K562 (cell line): Measurements from ENCODE around the gene IL10RB. TPM values are rescaled to one million over a fixed set of nuclear protein-coding genes. Genes with fewer than 3 reads are reported as not detected.

Experiments
- ATAC-seq: fragments of 200-7000 bp; cut with Tn5 transposase; 3 replicates; pipeline ENCODE4 v1.9.1; 2020; ENCODE audit warnings: moderate library complexity
- BruUV-seq: library from RNA; stranded (reverse); fragments of 400-500 nt; replicated peaks from 2 replicates; lab custom pipeline; 2021; lab: Mats Ljungman, UMichigan
- CTCF ChIA-PET: fragments of 300-600 bp; formaldehyde crosslinking; extraction: SDS; loops from one replicate; lab custom pipeline; 2021; ENCODE audit warnings: low intra/inter-chr PET ratio; lab: Yijun Ruan, JAX
- POLR2A ChIA-PET: fragments of 300-600, 350-650 bp; sonication (Branson Sonifier 250); formaldehyde crosslinking; extraction: SDS; loops from one replicate; lab custom pipeline; 2021; ENCODE audit warnings: antibody characterized with exemption, inconsistent platforms; lab: Yijun Ruan, JAX
- DNase-seq, 4 experiments: peaks; one replicate each; pipeline versions ENCODE4 v3.0.0 to v3.0.0-alpha.2; 2011 to 2018; ENCODE audit warnings: low spot score in 3 of 4, mixed read lengths in 3 of 4; ENCODE audit errors: extremely low read depth in 1 of 4
- FAIRE-seq: peaks from 2 replicates; lab custom pipeline; 2011; peaks lifted over from hg19 to GRCh38; lab: Jason Lieb, UNC
- H2AFZ ChIP-seq: 2 replicates; pipeline ENCODE4 v1.6.0; 2011; ENCODE audit warnings: low read depth, low read length, control low read depth, inconsistent platforms
- H3K27ac ChIP-seq: fragments of 200-600 bp; 3 replicates; pipeline ENCODE4 v1.8.0; 2011; ENCODE audit warnings: low read depth, mild to moderate bottlenecking, control low read depth, inconsistent platforms, low read length, moderate library complexity, mixed read lengths; ENCODE audit errors: extremely low read depth
- H3K27me3 ChIP-seq, 2 experiments: fragments of 300-600 bp in 1 of 2; 2 replicates in 1 of 2; 3 replicates in 1 of 2; pipeline versions ENCODE4 v1.6.0 to v1.8.0; 2011; ENCODE audit warnings: inconsistent platforms in 2 of 2, low read length in 2 of 2, mild to moderate bottlenecking in 1 of 2, mixed read lengths in 1 of 2, moderate library complexity in 1 of 2; ENCODE audit not compliant: control insufficient read depth in 2 of 2, insufficient read depth in 2 of 2
- H3K36me3 ChIP-seq: fragments of 300-600 bp; 3 replicates; pipeline ENCODE4 v1.8.0; 2011; ENCODE audit warnings: mild to moderate bottlenecking, low read length, inconsistent platforms; ENCODE audit not compliant: control insufficient read depth, insufficient read depth
- H3K4me1 ChIP-seq, 2 experiments: fragments of 200-600 bp in 1 of 2; replicated peaks in 1 of 2; 2 replicates in 1 of 2; 3 replicates in 1 of 2; pipeline versions ENCODE4 v1.5.1 to v1.8.0; 2011; ENCODE audit warnings: inconsistent platforms in 2 of 2, low read length in 2 of 2, mild to moderate bottlenecking in 1 of 2, mixed read lengths in 1 of 2, moderate library complexity in 1 of 2; ENCODE audit not compliant: control insufficient read depth in 2 of 2, insufficient read depth in 2 of 2
- H3K4me2 ChIP-seq: 2 replicates; pipeline ENCODE4 v1.6.1; 2011; ENCODE audit warnings: low read length, control low read depth, inconsistent platforms, mixed read lengths; ENCODE audit not compliant: insufficient read depth
- H3K4me3 ChIP-seq: fragments of 200-600 bp; sonication (generic), shearing (Covaris generic); 2 replicates; pipeline ENCODE4 v1.5.1; 2016; ENCODE audit warnings: control low read depth, inconsistent platforms
- H3K79me2 ChIP-seq: fragments of 200-600 bp; 3 replicates; pipeline ENCODE4 v1.8.0; 2011; ENCODE audit warnings: low read length, inconsistent platforms; ENCODE audit not compliant: control insufficient read depth, insufficient read depth
- H3K9ac ChIP-seq, 2 experiments: 2 replicates each; pipeline versions ENCODE4 v1.6.0 to v1.6.1; 2011; ENCODE audit warnings: low read depth in 2 of 2, low read length in 2 of 2, control low read depth in 1 of 2, inconsistent platforms in 1 of 2, mild to moderate bottlenecking in 1 of 2, mixed read lengths in 1 of 2; ENCODE audit not compliant: insufficient read depth in 1 of 2
- H3K9me1 ChIP-seq: one replicate; pipeline ENCODE4 v1.6.0; 2011; ENCODE audit warnings: inconsistent platforms, mild to moderate bottlenecking, low read length, moderate library complexity; ENCODE audit not compliant: control insufficient read depth, insufficient read depth
- H3K9me3 ChIP-seq: replicated peaks from 2 replicates; pipeline ENCODE4 v1.5.1; 2011; ENCODE audit warnings: low read depth, low read length, inconsistent platforms; ENCODE audit not compliant: control insufficient read depth, insufficient read depth
- H4K20me1 ChIP-seq: replicated peaks from 2 replicates; pipeline ENCODE4 v1.6.1; 2011; ENCODE audit warnings: low read length, inconsistent platforms, mixed read lengths; ENCODE audit not compliant: control insufficient read depth, insufficient read depth
- CEBPB ChIP-seq: fragments of 450-650 bp; IDR thresholded peaks from 2 replicates; pipeline ENCODE4 v1.6.1; 2016; ENCODE audit warnings: missing genetic modification characterization, missing compliant biosample characterization
- GABPA ChIP-seq: fragments of 200-800 bp; sonication (Bioruptor generic); conservative IDR thresholded peaks from 2 replicates; pipeline ENCODE4 v1.6.1; 2016; ENCODE audit warnings: low read depth, missing genetic modification characterization, missing compliant biosample characterization
- WGBS: fragments of 100-300 bp; shearing (Covaris generic); methylation state at CpG from one replicate; pipeline ENCODE4 v1.1.6; 2016; ENCODE audit warnings: low coverage, mixed read lengths; ENCODE audit not compliant: insufficient coverage; ENCODE audit errors: missing lambda C conversion rate; 5-methylcytosine and 5-hydroxymethylcytosine counted together
- in situ Hi-C: fragments of 300-500 bp; cut with MboI; formaldehyde crosslinking; loops from 4 replicates; pipeline ENCODE4 v1.15.0; 2018; ENCODE audit warnings: inconsistent platforms, mixed read lengths
- intact Hi-C: fragments of 100-400 bp; cut with micrococcal nuclease; formaldehyde crosslinking; loops from 2 replicates; pipeline ENCODE4 v1.14.2; 2022
- polyA plus RNA-seq, 8 experiments: library from polyadenylated mRNA; depleted of rRNA in 4 of 8; stranded (reverse) in 5 of 8; unstranded in 3 of 8; fragments of >200 nt; fragmentation: Nextera tagmentation in 2 of 8; fragmentation: Illumina TruSeq in 1 of 8; extraction: Ambion mirVana in 2 of 8; extraction: Trizol in 1 of 8; gene quantifications; 2 replicates each; pipeline versions ENCODE4 v1.2.1 to v1.2.3, GENCODE V29; 2011 to 2014; ENCODE audit warnings: inconsistent platforms in 1 of 8, missing spikeins in 1 of 8
- total RNA-seq, 7 experiments: library from RNA; depleted of rRNA in 6 of 7; stranded (reverse); fragments of >200 nt in 6 of 7; fragmentation: Illumina TruSeq in 2 of 7; extraction: Trizol in 2 of 7; gene quantifications; 2 replicates each; pipeline versions ENCODE4 v1.2.1 to v1.2.3, GENCODE V29; 2011 to 2021; ENCODE audit warnings: low replicate concordance in 1 of 7
- TF ChIP-seq, protein P1 (sequence below): fragments of 250-450 bp; sonication (Bioruptor Pico); IDR thresholded peaks from 2 replicates; pipeline ENCODE4 v1.8.0; 2021; ENCODE audit warnings: moderate library complexity, mild to moderate bottlenecking, inconsistent platforms
- TF ChIP-seq, protein P2 (sequence below): sonication (generic); formaldehyde crosslinking; IDR thresholded peaks from 2 replicates; pipeline ENCODE4 v1.8.1; 2023; ENCODE audit warnings: mild to moderate bottlenecking, missing genetic modification reagents, moderate library complexity

The IL10RB gene
- total and polyA plus RNA-seq, 9 of the 15 experiments (the other 6 are each of a cell fraction or from before 2014, with no cell fraction given) = 10.9 to 33.8 (median 23.0) TPM

DNA sequence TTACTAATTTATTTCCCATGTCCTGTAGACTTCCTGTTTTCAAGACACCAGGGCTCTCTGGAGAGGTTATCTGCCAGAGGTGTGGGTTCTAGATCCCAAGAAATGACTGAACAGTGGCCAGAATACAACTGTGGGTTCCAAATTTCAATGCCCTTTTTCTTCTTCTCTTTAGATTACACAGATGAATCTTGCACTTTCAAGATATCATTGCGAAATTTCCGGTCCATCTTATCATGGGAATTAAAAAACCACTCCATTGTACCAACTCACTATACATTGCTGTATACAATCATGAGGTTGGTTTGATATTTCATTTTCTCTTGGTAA lies 21.4 kb upstream of the IL10RB start (continued):
- TF ChIP-seq, protein P1, sequence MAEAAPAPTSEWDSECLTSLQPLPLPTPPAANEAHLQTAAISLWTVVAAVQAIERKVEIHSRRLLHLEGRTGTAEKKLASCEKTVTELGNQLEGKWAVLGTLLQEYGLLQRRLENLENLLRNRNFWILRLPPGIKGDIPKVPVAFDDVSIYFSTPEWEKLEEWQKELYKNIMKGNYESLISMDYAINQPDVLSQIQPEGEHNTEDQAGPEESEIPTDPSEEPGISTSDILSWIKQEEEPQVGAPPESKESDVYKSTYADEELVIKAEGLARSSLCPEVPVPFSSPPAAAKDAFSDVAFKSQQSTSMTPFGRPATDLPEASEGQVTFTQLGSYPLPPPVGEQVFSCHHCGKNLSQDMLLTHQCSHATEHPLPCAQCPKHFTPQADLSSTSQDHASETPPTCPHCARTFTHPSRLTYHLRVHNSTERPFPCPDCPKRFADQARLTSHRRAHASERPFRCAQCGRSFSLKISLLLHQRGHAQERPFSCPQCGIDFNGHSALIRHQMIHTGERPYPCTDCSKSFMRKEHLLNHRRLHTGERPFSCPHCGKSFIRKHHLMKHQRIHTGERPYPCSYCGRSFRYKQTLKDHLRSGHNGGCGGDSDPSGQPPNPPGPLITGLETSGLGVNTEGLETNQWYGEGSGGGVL (CRISPR knock-in tag) = no peak
- TF ChIP-seq CEBPB (tag) = peak; percentile 91
- no peak for TF ChIP-seq GABPA (tag)

DNA sequence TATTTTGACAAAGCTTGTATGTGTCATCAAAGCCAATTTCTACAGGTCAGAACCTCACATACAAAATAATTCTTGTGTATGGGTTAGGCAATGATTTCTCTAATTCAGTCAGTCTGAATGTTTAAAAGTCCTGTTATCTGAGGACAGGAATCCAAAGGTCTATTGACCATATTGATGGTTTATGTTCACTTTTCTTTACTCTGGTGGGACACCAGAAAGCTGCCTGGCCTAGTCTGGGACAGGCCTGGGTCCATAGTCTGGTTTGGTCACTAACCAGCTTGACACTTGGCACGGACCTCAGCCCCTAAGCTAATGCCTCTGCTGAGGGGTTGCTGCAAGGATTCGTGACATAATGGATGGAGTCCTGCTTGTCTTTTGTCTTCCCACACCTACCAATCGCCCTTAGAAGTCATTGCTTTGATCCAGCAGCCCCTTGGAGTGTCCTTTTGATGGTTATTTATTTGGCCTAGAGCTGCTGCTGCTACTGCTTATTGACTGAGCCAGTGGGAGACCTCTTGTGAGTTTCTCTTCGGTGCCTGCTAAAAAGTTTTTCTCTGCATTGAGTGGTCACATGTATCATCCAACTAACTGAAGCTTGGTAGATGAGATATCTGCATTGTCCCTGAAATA lies 20.8 kb upstream of the IL10RB start:
- no peak overlapping the region for H2AFZ ChIP-seq
- TF ChIP-seq, protein P2, sequence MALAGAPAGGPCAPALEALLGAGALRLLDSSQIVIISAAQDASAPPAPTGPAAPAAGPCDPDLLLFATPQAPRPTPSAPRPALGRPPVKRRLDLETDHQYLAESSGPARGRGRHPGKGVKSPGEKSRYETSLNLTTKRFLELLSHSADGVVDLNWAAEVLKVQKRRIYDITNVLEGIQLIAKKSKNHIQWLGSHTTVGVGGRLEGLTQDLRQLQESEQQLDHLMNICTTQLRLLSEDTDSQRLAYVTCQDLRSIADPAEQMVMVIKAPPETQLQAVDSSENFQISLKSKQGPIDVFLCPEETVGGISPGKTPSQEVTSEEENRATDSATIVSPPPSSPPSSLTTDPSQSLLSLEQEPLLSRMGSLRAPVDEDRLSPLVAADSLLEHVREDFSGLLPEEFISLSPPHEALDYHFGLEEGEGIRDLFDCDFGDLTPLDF (CRISPR knock-in tag) = no peak
- no peaks in the 10 kb centered on the region for H3K79me2 ChIP-seq
- ChIA-PET POLR2A (no interaction called here), CTCF (no interaction called here)
- 67% methylated on average over 4 of the region's 4 CpGs for WGBS
- no peaks in the 10 kb centered on the region for H4K20me1 ChIP-seq
- no peak overlapping the region for H3K9ac ChIP-seq
- no TSS peak for BruUV-seq
- DNase-seq = no peak
- H3K4me1 ChIP-seq = no peaks in the 10 kb centered on the region; a peak in 1 of 5 replicates
- no peak overlapping the region for H3K4me3 ChIP-seq
- H3K9me3 ChIP-seq = no peaks in the 10 kb centered on the region
- in situ Hi-C loops = no loop called here
- no peaks in the 10 kb centered on the region for H3K9me1 ChIP-seq
- no peak for ATAC-seq
- peaks cover 67% of the 10 kb centered on the region for H3K36me3 ChIP-seq
- H3K27me3 ChIP-seq = no peaks in the 10 kb centered on the region
- H3K27ac ChIP-seq = no peak overlapping the region
- FAIRE-seq = no peak
- intact Hi-C loops = no loop called here
- H3K4me2 ChIP-seq = no peak overlapping the region
